ENCODE results near the gene FUT9.

GRCh38 chr6:96099069-96099468, 83.3 kb downstream of the FUT9 start:
- TF ChIP-seq CERS6 (CRISPR knock-in tag; IDR thresholded peaks at IDR 0.05) (no peak), ZNF691 (CRISPR knock-in tag; IDR thresholded peaks at IDR 0.05; ENCODE audit: borderline replicate concordance, low read depth) (no peak), ZNF367 (CRISPR knock-in tag; IDR thresholded peaks at IDR 0.05; ENCODE audit: borderline replicate concordance) (no peak), ZNF703 (CRISPR knock-in tag; IDR thresholded peaks at IDR 0.05; ENCODE audit: borderline replicate concordance) (no peak), ELK4 (CRISPR knock-in tag; IDR thresholded peaks at IDR 0.05; ENCODE audit: borderline replicate concordance) (no peak), ZNF292 (CRISPR knock-in tag; IDR thresholded peaks at IDR 0.05; ENCODE audit: borderline replicate concordance, low read depth) (no peak)
